ENCODE results near the gene PDGFD. TPM values are rescaled to one million over a fixed set of nuclear protein-coding genes. Genes with fewer than 3 reads are reported as not detected.

The PDGFD gene
- total RNA-seq, 1 donor from 2014 or later: 21.9 TPM

DNA sequence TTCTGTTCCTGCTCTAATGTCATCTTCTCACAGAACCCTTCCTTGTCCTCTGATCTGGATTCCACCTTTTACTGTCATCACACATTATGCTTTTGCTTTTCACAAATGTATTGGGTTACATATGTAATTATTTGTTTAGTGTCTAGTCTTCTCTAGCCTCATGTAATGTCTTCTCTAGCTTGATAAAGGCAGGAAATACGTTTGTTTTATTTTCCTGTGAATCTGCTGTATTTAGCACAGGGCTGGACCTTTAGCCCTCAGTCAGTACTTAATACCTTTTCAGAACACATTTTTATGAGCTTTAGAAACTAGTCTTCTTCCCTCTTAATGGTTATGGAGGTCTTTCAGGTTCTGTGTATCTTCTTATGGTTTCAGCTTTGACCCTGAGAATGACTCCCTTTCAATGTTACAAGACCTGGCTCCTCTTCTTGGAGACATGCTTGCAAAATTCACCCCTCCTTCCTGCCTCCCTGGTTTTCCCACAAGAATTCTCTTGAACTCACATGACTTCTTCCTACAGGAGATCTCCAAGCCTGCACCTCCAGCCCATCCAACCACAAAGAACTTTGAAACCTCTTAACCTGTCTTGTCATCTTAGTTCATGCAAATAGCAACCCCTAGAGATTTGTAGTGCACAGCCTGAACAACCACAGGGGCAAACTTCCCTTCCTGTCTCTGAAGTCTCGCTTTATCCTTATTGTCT is 260.2 kb downstream of the PDGFD start:
- Histone ChIP-seq H3K9me3 (no peaks in the 10 kb centered on the region), H3K4me3 (no peak overlapping the region), H3K27ac (no peak overlapping the region), H3K27me3 (no peaks in the 10 kb centered on the region), H3K4me1 (peaks cover 13% of the 10 kb centered on the region), H3K36me3 (no peaks in the 10 kb centered on the region)
- TF ChIP-seq, protein P1, sequence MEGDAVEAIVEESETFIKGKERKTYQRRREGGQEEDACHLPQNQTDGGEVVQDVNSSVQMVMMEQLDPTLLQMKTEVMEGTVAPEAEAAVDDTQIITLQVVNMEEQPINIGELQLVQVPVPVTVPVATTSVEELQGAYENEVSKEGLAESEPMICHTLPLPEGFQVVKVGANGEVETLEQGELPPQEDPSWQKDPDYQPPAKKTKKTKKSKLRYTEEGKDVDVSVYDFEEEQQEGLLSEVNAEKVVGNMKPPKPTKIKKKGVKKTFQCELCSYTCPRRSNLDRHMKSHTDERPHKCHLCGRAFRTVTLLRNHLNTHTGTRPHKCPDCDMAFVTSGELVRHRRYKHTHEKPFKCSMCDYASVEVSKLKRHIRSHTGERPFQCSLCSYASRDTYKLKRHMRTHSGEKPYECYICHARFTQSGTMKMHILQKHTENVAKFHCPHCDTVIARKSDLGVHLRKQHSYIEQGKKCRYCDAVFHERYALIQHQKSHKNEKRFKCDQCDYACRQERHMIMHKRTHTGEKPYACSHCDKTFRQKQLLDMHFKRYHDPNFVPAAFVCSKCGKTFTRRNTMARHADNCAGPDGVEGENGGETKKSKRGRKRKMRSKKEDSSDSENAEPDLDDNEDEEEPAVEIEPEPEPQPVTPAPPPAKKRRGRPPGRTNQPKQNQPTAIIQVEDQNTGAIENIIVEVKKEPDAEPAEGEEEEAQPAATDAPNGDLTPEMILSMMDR (IDR thresholded peaks at IDR 0.05): no peak
- TF ChIP-seq POLR2A (IDR thresholded peaks at IDR 0.05) (no peak), POLR2AphosphoS5 (IDR thresholded peaks at IDR 0.05; ENCODE audit: insufficient read depth in 1 of 2, low read depth in 1 of 2) (no peak)
- no peak for DNase-seq (ENCODE audit: extremely low spot score in 2 of 2)
- intact Hi-C loops (cut with DNase I): no loop called here

DNA sequence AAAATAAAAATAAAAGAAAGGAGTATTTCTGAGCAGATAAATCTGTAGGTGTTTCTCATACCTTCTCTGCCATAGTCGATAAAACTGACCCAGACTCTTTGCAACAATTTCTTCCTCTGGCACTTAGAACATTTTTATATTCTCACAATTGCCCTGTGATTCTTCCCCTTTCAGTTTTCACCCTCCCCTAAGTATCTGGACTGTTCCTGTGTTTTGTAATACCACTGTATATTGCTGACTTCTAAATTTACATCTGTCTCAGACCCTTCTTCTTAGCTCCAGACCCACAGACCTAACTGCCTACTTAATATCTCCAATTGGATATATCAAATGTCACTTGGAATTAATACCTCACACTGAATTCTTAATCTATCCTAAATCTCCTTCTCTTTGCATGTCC is 261.0 kb downstream of the PDGFD start:
- peaks cover 11% of the 10 kb centered on the region for H3K4me1 ChIP-seq
- H3K27ac ChIP-seq: no peak overlapping the region
- no peak for DNase-seq (ENCODE audit: extremely low spot score in 2 of 2)
- no peaks in the 10 kb centered on the region for H3K27me3 ChIP-seq
- intact Hi-C loops (cut with DNase I): no loop called here
- TF ChIP-seq, protein P1 (IDR thresholded peaks at IDR 0.05): no peak
- no peak for TF ChIP-seq POLR2A (IDR thresholded peaks at IDR 0.05)
- no peak for TF ChIP-seq POLR2AphosphoS5 (IDR thresholded peaks at IDR 0.05; ENCODE audit: insufficient read depth in 1 of 2, low read depth in 1 of 2)
- no peak overlapping the region for H3K4me3 ChIP-seq
- no peaks in the 10 kb centered on the region for H3K9me3 ChIP-seq
- H3K36me3 ChIP-seq: no peaks in the 10 kb centered on the region

DNA sequence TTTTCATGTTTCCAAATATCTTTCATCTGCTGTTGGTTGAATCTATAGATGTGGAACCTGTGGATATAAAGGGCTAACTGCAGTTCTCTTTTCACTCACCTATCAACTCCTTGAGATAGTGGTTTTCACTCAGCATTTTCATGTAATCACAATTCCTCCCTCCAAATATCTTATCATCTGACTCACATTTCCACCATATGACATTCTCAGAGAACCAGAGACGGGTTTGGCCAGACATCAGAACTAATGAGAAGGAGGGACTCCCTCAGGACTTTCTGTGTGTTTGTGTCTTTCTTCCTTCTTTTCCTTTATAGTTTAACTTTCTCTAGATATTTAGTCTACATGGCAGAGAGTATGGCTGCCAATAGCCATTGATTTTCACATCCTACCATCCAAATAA is 262.3 kb downstream of the PDGFD start:
- Histone ChIP-seq H3K27me3 (no peaks in the 10 kb centered on the region), H3K36me3 (no peaks in the 10 kb centered on the region), H3K9me3 (no peaks in the 10 kb centered on the region), H3K27ac (no peak overlapping the region), H3K4me3 (no peak overlapping the region), H3K4me1 (peaks cover 6% of the 10 kb centered on the region)
- no peak for TF ChIP-seq POLR2A (IDR thresholded peaks at IDR 0.05)
- TF ChIP-seq, protein P1 (IDR thresholded peaks at IDR 0.05): no peak
- no peak for TF ChIP-seq POLR2AphosphoS5 (IDR thresholded peaks at IDR 0.05; ENCODE audit: insufficient read depth in 1 of 2, low read depth in 1 of 2)
- DNase-seq (ENCODE audit: extremely low spot score in 2 of 2): no peak
- intact Hi-C loops (cut with DNase I): no loop called here

DNA sequence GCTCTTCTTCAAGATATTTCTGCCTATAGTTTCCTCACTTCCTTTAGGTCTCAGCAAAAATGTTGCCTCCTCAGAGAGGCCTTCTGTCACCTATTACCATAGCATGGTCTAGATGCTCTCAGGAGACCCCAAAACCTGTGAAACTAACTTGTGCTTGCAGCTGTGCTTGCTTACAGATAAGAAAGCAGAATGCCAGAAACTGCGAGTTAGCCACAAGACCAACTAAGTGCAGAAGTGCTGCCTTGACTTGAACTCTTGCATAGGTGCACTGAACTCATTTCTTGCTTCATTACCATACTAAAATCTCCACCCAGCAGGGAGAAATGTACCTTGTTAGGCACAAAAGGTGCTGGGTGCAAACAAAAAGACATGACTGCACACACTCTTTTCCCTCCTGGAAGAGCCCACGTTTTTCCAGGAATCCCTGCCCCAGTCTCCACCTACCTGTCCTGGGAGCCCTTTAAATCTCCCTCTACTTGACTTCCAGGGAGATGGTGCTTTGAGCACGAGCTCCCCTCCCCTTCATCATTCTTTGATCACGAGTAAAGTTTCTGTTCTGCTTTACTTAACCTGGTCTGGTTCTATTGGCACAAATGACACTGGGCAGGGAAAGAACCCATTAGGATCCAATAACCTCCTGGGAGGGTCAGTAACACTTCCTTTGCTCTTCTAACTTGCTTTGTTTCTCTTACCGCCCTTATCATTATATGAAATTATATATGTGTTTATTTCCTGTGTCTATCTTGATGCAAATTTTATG is 265.2 kb downstream of the PDGFD start:
- Histone ChIP-seq H3K4me3 (no peak overlapping the region), H3K27ac (no peak overlapping the region)
- intact Hi-C loops (cut with DNase I): no loop called here

DNA sequence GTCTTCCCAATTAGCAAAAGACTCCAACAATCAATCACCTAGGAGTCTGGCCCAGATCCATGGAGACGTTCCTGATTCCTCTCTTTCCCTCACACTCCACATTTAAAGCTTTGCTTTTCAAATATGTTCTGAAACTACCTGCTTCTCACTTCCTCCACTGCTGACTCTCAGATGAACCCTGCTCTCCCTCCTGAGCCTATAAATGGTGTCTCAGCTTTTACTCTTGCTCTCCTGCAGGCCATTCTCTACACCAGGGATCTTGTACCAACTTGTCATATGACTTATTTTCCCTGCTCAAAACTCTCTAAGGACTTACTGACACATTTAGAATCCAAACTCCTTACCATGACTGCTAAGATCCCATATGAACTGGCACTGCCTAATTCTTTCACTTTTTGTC is 265.9 kb downstream of the PDGFD start:
- DNase-seq (ENCODE audit: extremely low spot score in 2 of 2): no peak
- Histone ChIP-seq H3K9me3 (no peaks in the 10 kb centered on the region), H3K27ac (no peak overlapping the region), H3K4me3 (no peak overlapping the region), H3K36me3 (no peaks in the 10 kb centered on the region), H3K4me1 (peaks cover 6% of the 10 kb centered on the region), H3K27me3 (no peaks in the 10 kb centered on the region)
- TF ChIP-seq POLR2AphosphoS5 (IDR thresholded peaks at IDR 0.05; ENCODE audit: insufficient read depth in 1 of 2, low read depth in 1 of 2) (no peak), POLR2A (IDR thresholded peaks at IDR 0.05) (no peak)
- TF ChIP-seq, protein P1 (IDR thresholded peaks at IDR 0.05): no peak
- intact Hi-C loops (cut with DNase I): no loop called here

More for the DNA sequence above, 265.2 kb downstream of the PDGFD start:
- no peak for DNase-seq (ENCODE audit: extremely low spot score in 2 of 2)
- H3K27me3 ChIP-seq: no peaks in the 10 kb centered on the region
- H3K36me3 ChIP-seq: no peaks in the 10 kb centered on the region
- no peak for TF ChIP-seq POLR2AphosphoS5 (IDR thresholded peaks at IDR 0.05; ENCODE audit: insufficient read depth in 1 of 2, low read depth in 1 of 2)
- H3K9me3 ChIP-seq: no peaks in the 10 kb centered on the region
- peaks cover 6% of the 10 kb centered on the region for H3K4me1 ChIP-seq
